A673 (cell line): ENCODE data around the gene CORT.

ENCODE experiments used
- EZH2 ChIP-seq: fragments of 200-600 bp; sonication (generic); IDR thresholded peaks from 2 replicates; pipeline ENCODE4 v1.6.1; 2017; ENCODE audit warnings: borderline replicate concordance, low read depth, mild to moderate bottlenecking, mixed read lengths, antibody characterized with exemption, low read length; ENCODE audit not compliant: poor library complexity, severe bottlenecking
- TF ChIP-seq, protein P1 (sequence below): fragments of 300-800, 200-600 bp; sonication (generic); conservative IDR thresholded peaks from 2 replicates; pipeline ENCODE4 v1.5.1; 2017; ENCODE audit warnings: low read depth, mild to moderate bottlenecking, antibody characterized with exemption, low read length, moderate library complexity, mixed read lengths

DNA sequence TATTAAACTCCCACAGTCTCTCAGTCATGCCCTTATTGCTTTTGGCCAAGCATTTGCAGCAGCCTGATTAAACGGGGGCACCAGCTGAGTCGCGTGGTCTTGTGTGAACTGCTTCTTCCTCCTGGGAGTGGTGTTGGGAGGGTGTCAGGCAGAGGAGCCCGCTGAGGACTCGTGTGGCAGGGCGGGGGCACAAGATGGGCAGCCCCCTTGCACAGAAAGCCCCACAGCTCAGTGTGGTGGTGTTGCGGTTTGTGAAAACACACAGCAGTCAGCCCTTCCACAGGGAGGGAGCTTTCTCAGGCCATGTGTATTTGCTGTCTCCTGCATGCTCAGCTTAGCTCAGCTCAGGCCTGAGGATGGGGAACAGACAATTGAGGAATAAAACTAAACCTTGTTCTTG, 47.3 kb downstream of the CORT start:
- TF ChIP-seq, protein P1, sequence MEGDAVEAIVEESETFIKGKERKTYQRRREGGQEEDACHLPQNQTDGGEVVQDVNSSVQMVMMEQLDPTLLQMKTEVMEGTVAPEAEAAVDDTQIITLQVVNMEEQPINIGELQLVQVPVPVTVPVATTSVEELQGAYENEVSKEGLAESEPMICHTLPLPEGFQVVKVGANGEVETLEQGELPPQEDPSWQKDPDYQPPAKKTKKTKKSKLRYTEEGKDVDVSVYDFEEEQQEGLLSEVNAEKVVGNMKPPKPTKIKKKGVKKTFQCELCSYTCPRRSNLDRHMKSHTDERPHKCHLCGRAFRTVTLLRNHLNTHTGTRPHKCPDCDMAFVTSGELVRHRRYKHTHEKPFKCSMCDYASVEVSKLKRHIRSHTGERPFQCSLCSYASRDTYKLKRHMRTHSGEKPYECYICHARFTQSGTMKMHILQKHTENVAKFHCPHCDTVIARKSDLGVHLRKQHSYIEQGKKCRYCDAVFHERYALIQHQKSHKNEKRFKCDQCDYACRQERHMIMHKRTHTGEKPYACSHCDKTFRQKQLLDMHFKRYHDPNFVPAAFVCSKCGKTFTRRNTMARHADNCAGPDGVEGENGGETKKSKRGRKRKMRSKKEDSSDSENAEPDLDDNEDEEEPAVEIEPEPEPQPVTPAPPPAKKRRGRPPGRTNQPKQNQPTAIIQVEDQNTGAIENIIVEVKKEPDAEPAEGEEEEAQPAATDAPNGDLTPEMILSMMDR = no peak
- TF ChIP-seq EZH2 = no peak
